ENCODE results near the gene LFNG. TPM values are rescaled to one million over a fixed set of nuclear protein-coding genes. Genes with fewer than 3 reads are reported as not detected.
A peak's percentile ranks its signal among the peaks of the same experiment; 100 is the strongest.

LFNG gene
- total and polyA plus RNA-seq, 2 donors (not counting 1 experiment from before 2014, with no cell fraction given): 73.3 to 208 TPM

DNA sequence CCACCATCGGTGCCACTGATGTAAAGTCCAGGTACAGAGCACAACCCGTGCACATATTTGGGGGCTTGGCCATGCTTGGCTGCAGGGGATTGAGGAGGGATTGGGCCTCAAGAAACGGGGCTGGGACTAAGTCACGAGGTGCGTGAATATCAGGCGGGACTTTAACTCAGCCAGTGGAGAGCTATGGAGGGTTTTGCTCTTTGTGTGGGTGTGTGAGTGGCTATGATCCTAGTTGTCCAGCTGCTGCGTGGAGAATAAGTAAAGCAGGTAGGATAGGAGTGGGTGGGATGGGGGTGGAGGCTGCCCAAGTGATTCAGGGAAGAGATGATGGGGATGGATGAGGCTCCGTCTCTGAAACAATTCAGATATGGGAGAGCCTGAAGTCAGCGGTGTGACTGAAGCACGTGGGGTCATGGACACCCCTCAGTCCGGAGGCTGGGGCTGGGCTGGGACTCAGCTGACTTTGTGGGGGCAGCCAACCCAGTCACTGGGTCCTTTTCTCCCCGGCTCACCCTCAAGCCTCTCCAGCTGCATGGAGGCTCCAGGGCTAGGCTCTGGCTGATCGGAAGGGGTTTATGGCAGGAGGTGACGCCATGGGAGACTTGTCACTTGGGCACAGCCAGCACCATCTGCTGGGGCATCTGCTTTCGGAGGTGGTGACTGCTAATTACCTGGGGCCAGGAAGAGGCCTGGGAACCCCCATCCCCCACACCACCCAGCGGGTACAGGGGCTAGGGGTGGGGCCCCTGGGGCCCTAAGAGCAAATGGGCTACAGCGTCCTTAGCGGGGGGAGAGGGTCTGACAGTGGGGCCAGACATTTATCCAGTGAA lies 1.7 kb upstream of the LFNG start:
- H3K36me3 ChIP-seq (replicated peaks in 1 of 2; ENCODE audit: control extremely low read depth in 1 of 2, control insufficient read depth in 1 of 2, extremely low read depth in 1 of 2, insufficient read depth in 2 of 2, low read length in 1 of 2): peaks cover 0 to 17% of the 10 kb centered on the region in 2 experiments
- H3K9ac ChIP-seq (ENCODE audit: low read length): no peak overlapping the region
- peaks cover 34 to 48% of the 10 kb centered on the region in 2 donors for H3K4me1 ChIP-seq (ENCODE audit: control insufficient read depth in 2 of 2, insufficient read depth in 2 of 2, low read length in 2 of 2)
- TF ChIP-seq, protein P1, sequence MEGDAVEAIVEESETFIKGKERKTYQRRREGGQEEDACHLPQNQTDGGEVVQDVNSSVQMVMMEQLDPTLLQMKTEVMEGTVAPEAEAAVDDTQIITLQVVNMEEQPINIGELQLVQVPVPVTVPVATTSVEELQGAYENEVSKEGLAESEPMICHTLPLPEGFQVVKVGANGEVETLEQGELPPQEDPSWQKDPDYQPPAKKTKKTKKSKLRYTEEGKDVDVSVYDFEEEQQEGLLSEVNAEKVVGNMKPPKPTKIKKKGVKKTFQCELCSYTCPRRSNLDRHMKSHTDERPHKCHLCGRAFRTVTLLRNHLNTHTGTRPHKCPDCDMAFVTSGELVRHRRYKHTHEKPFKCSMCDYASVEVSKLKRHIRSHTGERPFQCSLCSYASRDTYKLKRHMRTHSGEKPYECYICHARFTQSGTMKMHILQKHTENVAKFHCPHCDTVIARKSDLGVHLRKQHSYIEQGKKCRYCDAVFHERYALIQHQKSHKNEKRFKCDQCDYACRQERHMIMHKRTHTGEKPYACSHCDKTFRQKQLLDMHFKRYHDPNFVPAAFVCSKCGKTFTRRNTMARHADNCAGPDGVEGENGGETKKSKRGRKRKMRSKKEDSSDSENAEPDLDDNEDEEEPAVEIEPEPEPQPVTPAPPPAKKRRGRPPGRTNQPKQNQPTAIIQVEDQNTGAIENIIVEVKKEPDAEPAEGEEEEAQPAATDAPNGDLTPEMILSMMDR (IDR thresholded peaks at IDR 0.05): no peak
- TF ChIP-seq EZH2 (IDR thresholded peaks at IDR 0.05; ENCODE audit: borderline replicate concordance, insufficient read depth, low read depth, low read length, poor library complexity, severe bottlenecking): no peak
- H3K9me3 Mint-ChIP-seq (ENCODE audit: insufficient read depth): no peaks in the 10 kb centered on the region
- H3K4me1 Mint-ChIP-seq: peaks cover 47% of the 10 kb centered on the region
- WGBS (ENCODE audit: insufficient coverage): 92% methylated on average over 12 of the region's 18 CpGs
- H3K4me3 Mint-ChIP-seq: peak overlapping the region; percentile 63
- ChIA-PET POLR2A (interaction anchor here (0.8 to 14.9 kb wide), 4 partner anchors 7 to 38 kb away, joined by 3 to 340 read pairs (median 28); partner anchors contain the start of gene BRAT1), CTCF (interaction anchor here (1.3 to 1.6 kb wide), 2 partner anchors 9 to 38 kb away, joined by 3 to 4 read pairs; no protein-coding TSS in a partner anchor)
- no peak overlapping the region for H3K4me3 ChIP-seq (ENCODE audit: control extremely low read depth in 1 of 5, extremely low read depth in 1 of 5, insufficient read depth in 1 of 5, low read depth in 2 of 5, low read length in 4 of 5)
- H3K4me2 ChIP-seq (replicated peaks; ENCODE audit: low read depth, low read length, poor library complexity, severe bottlenecking): peak overlapping the region; percentile 98
- no peak overlapping the region for H2AFZ ChIP-seq (ENCODE audit: insufficient read depth, low read depth, low read length, poor library complexity, severe bottlenecking)
- no peaks in the 10 kb centered on the region for H3K9me3 ChIP-seq (ENCODE audit: control extremely low read depth in 1 of 3, control insufficient read depth in 2 of 3, insufficient read depth in 1 of 3, low read length in 2 of 3)
- intact Hi-C loops (cut with micrococcal nuclease): loop anchor here (2.0 kb wide), 1 partner anchor 41 kb away; the partner anchor contains the start of gene GRIFIN
- H3K27me3 Mint-ChIP-seq: no peaks in the 10 kb centered on the region
- peaks cover 29% of the 10 kb centered on the region for H4K20me1 ChIP-seq (ENCODE audit: control insufficient read depth, insufficient read depth, low read length, poor library complexity, severe bottlenecking)
- H3K27ac Mint-ChIP-seq: peak overlapping the region; percentile 83
- peaks cover 42% of the 10 kb centered on the region for H3K79me2 ChIP-seq (ENCODE audit: control insufficient read depth, insufficient read depth, low read length)
- no peak for ATAC-seq (ENCODE audit: low read depth)
- peak overlapping the region in 1 of 2 donors; percentile 75 for H3K27ac ChIP-seq (ENCODE audit: low read length in 2 of 2)
- peak; percentile 44 for DNase-seq
- no peaks in the 10 kb centered on the region for H3K27me3 ChIP-seq (replicated peaks in 1 of 4; ENCODE audit: control extremely low read depth in 1 of 4, control insufficient read depth in 3 of 4, insufficient read depth in 4 of 4, low read length in 3 of 4)

Measured in B cell (primary cell).